ENCODE data around the gene CRADD. TPM values are rescaled to one million over a fixed set of nuclear protein-coding genes. Genes with fewer than 3 reads are reported as not detected.
"Not testable (repeated sequence)": the region's sequence is repeated elsewhere in the genome, so short reads cannot be mapped to it uniquely, and the experiment has no call there.

CRADD gene
- total RNA-seq, 4 donors from 2014 or later: 16.1 to 43.3 (median 26.5) TPM

DNA sequence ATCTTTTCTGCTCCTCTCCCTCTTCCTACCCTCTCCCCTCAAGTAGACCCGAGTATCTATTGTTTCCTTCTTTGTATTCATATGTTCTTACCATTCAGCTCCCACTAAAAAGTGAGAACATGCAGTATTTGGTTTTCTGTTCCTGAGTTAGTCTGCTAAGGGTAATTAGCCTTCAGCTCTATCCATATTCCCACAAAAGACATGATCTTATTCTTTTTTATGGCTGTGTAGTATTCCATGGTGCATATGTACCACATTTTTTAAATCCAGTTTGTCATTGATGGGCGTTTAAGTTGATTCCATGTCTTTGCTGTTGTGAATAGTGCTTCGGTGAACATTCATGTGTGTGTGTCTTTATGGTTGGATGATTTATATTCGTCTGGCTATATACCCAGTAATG, 32.2 kb downstream of the CRADD start:
- intact Hi-C loops (cut with DNase I; ENCODE audit: low total_unique reads): no loop called here
- WGBS, 2 donors: 98 to 99% methylated on average over 4 of the region's 4 CpGs
- DNase-seq (ENCODE audit: low spot score in 2 of 2): no peak
- no peak overlapping the region for H3K4me3 ChIP-seq (ENCODE audit: low read depth, poor library complexity, severe bottlenecking)
- TF ChIP-seq, protein P1, sequence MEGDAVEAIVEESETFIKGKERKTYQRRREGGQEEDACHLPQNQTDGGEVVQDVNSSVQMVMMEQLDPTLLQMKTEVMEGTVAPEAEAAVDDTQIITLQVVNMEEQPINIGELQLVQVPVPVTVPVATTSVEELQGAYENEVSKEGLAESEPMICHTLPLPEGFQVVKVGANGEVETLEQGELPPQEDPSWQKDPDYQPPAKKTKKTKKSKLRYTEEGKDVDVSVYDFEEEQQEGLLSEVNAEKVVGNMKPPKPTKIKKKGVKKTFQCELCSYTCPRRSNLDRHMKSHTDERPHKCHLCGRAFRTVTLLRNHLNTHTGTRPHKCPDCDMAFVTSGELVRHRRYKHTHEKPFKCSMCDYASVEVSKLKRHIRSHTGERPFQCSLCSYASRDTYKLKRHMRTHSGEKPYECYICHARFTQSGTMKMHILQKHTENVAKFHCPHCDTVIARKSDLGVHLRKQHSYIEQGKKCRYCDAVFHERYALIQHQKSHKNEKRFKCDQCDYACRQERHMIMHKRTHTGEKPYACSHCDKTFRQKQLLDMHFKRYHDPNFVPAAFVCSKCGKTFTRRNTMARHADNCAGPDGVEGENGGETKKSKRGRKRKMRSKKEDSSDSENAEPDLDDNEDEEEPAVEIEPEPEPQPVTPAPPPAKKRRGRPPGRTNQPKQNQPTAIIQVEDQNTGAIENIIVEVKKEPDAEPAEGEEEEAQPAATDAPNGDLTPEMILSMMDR (IDR thresholded peaks at IDR 0.05): no peak
- no peak for TF ChIP-seq POLR2A (IDR thresholded peaks at IDR 0.05)

DNA sequence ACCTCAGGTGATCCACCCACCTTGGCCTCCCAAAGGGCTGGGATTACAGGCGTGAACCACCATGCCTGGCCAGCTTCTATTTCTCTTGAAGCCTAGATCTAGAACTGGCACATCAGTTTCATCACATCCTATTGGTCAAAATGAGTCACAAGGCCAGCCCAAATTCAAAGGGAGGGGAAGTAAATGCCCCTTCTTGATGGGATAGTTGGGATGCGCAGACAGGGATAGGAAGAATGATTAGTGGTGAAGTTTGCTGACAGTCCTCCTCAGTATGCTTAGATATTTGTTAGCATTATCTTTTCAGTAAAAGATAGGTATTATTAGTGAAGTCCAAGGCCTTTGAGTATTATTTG, 33.4 kb downstream of the CRADD start:
- intact Hi-C loops (cut with DNase I; ENCODE audit: low total_unique reads): no loop called here

DNA sequence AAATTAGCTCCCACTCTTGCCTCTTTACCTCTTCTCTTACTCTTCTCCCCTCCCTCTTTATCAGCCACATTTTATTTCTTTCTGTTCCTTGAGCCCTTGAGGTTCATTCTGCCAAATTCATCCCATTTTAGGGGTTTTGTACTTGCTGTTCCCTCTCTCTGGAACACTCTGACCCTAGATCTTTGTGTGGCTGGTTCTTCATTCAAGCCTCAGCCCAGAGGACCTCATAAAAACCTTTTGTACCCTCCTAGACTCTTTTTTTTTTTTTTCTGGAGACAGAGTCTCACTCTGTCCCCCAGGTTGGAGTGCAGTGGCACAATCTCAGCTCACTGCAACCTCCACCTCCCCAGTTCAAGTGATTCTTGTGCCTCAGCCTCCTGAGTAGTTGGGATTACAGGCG, 34.3 kb downstream of the CRADD start:
- H3K4me3 ChIP-seq (ENCODE audit: low read depth, poor library complexity, severe bottlenecking); DNase-seq (ENCODE audit: low spot score in 2 of 2); intact Hi-C loops (cut with DNase I; ENCODE audit: low total_unique reads): not testable (repeated sequence)
- 89 to 94% methylated on average over 1 of the region's 1 CpG for WGBS, 2 donors

More for the DNA sequence above, 33.4 kb downstream of the CRADD start:
- H3K4me3 ChIP-seq (ENCODE audit: low read depth, poor library complexity, severe bottlenecking): no peak overlapping the region
- TF ChIP-seq POLR2A (IDR thresholded peaks at IDR 0.05): no peak
- TF ChIP-seq, protein P1 (IDR thresholded peaks at IDR 0.05): no peak
- WGBS, 2 donors: 98 to 99% methylated on average over 2 of the region's 2 CpGs
- no peak for DNase-seq (ENCODE audit: low spot score in 2 of 2)

DNA sequence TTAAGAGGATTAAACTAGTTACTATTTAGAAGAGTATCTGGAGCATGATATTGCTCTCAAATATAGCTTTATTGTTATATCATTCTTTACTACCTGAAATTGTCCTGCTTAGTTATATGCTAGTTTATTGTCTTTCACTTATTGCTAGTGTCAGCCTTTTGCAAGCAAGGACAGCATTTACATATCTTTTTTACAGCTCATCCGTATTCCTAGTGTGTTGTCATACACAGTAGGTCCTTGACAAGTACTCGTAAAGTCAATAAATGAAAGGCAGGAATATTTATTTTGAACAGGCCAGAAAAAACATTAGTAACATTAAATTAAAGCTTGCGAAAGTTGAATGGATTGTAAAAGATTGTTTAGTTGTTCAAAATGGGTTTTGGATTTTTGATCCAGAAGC, 35.0 kb downstream of the CRADD start:
- no peak for DNase-seq (ENCODE audit: low spot score in 2 of 2)
- intact Hi-C loops (cut with DNase I; ENCODE audit: low total_unique reads): no loop called here
- WGBS, 2 donors: 76% methylated on average over 3 of the region's 3 CpGs
- TF ChIP-seq, protein P1 (IDR thresholded peaks at IDR 0.05): no peak
- TF ChIP-seq POLR2A (IDR thresholded peaks at IDR 0.05): no peak
- H3K4me3 ChIP-seq (ENCODE audit: low read depth, poor library complexity, severe bottlenecking): no peak overlapping the region

DNA sequence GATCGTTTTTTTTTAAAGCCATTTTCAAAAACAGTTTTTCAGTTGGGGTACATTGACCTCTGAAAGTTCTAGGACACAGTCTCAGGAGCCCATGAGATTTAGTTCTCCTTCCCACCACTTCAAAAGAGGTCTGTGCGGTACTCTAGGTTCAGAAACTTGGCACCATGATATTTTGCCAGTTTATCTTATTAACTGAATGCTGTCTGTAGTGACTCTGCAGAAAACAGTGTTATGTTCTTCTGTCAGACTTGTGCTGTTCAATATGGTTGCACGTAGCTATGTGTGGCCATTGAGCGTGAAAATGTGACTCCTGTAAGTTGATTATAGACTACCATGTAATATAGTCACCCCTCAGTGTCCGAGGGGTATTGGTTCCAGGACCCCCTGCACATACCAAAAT, 35.9 kb downstream of the CRADD start:
- no peak for TF ChIP-seq POLR2A (IDR thresholded peaks at IDR 0.05)
- TF ChIP-seq, protein P1 (IDR thresholded peaks at IDR 0.05): no peak
- intact Hi-C loops (cut with DNase I; ENCODE audit: low total_unique reads): no loop called here
- WGBS, 2 donors: 79 to 85% methylated on average over 5 of the region's 5 CpGs
- no peak for DNase-seq (ENCODE audit: low spot score in 2 of 2)
- no peak overlapping the region for H3K4me3 ChIP-seq (ENCODE audit: low read depth, poor library complexity, severe bottlenecking)

DNA sequence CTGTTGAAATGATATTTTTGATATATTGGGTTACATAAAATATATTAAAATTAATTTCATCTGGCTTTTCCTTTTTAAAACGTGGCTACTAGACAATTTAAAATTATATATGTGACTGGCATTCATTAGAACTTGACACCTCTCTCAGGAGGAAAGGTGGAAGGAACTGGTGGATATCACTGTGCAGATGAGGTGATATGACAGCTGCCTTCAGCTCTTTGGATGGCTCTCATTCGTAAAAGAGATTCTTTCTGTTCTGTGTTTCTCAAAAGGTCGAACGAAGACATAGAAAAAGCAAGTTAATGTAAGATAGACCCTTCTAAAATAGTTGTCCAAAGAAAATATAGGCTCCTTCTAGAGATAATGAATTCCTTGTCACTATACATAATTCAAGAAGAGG, 36.6 kb downstream of the CRADD start:
- 71 to 84% methylated on average over 4 of the region's 4 CpGs for WGBS, 2 donors
- no peak for DNase-seq (ENCODE audit: low spot score in 2 of 2)
- TF ChIP-seq, protein P1 (IDR thresholded peaks at IDR 0.05): no peak
- no peak for TF ChIP-seq POLR2A (IDR thresholded peaks at IDR 0.05)
- no peak overlapping the region for H3K4me3 ChIP-seq (ENCODE audit: low read depth, poor library complexity, severe bottlenecking)
- intact Hi-C loops (cut with DNase I; ENCODE audit: low total_unique reads): no loop called here
